ENCODE measurements around the gene CA7.

- TF ChIP-seq POLR2AphosphoS5 (IDR thresholded peaks at IDR 0.05) (no peak), CTCF (IDR thresholded peaks at IDR 0.05; ENCODE audit: poor library complexity, severe bottlenecking) (no peak)
These were observed 15.3 kb downstream of the CA7 start for GRCh38 chr16:66859397-66860068.
